MM.1S (cell line): ENCODE data around the gene TELO2.

Source experiments
- CTCF ChIP-seq: fragments of 300-600 bp; sonication (generic); IDR thresholded peaks from 2 replicates; pipeline ENCODE4 v1.5.1; 2016; ENCODE audit warnings: antibody characterized with exemption, low read length, mixed read lengths
- EZH2 ChIP-seq: fragments of 300-600 bp; sonication (generic); optimal IDR thresholded peaks from 2 replicates; pipeline ENCODE3; 2017; ENCODE audit warnings: low read depth, mild to moderate bottlenecking, antibody characterized with exemption, low read length, mixed read lengths
- EZH2phosphoT487 ChIP-seq: fragments of 300-600 bp; sonication (generic); IDR thresholded peaks from 2 replicates; pipeline ENCODE4 v1.6.1; 2018; ENCODE audit warnings: antibody characterized with exemption, low read length

GRCh38 chr16:1528921-1529537, 35.9 kb downstream of the TELO2 start:
- no peak for TF ChIP-seq CTCF
- TF ChIP-seq EZH2, result no peak
- TF ChIP-seq EZH2phosphoT487, result no peak
